ENCODE measurements around the gene CADPS2.

DNA sequence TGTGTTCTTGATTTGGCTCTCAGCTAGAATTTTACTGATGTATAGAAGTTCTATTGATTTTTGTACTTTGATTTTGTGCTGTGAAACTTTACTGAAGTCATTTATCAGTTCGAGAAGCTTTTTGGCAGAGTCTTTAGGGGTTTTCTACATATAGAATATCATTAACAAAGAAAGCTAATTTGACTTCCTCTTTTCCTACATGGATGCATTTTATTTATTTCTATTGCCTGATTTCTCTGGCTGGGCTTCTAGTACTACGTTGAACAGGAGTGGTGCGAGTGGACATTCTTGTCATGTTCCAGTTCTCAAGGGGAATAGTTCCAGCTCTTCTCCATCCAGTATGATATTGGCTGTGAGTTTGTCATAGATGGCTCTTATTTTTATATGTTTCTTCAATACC lies 252.8 kb downstream of the CADPS2 start:
- TF ChIP-seq, protein P1, sequence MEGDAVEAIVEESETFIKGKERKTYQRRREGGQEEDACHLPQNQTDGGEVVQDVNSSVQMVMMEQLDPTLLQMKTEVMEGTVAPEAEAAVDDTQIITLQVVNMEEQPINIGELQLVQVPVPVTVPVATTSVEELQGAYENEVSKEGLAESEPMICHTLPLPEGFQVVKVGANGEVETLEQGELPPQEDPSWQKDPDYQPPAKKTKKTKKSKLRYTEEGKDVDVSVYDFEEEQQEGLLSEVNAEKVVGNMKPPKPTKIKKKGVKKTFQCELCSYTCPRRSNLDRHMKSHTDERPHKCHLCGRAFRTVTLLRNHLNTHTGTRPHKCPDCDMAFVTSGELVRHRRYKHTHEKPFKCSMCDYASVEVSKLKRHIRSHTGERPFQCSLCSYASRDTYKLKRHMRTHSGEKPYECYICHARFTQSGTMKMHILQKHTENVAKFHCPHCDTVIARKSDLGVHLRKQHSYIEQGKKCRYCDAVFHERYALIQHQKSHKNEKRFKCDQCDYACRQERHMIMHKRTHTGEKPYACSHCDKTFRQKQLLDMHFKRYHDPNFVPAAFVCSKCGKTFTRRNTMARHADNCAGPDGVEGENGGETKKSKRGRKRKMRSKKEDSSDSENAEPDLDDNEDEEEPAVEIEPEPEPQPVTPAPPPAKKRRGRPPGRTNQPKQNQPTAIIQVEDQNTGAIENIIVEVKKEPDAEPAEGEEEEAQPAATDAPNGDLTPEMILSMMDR (conservative IDR thresholded peaks at IDR 0.05; ENCODE audit: low read depth, low read length): no peak
- no peak for TF ChIP-seq POLR2A (IDR thresholded peaks at IDR 0.05; ENCODE audit: low read depth, low read length)
